H9 (cell line): Measurements from ENCODE around the gene COL4A4. TPM values are rescaled to one million over a fixed set of nuclear protein-coding genes. Genes with fewer than 3 reads are reported as not detected.

ENCODE experiments used
- DNase-seq: peaks from one replicate; pipeline ENCODE4 v3.0.0-alpha.2; 2017
- H2AFZ ChIP-seq: one replicate; pipeline ENCODE4 v1.6.1; 2013; ENCODE audit warnings: mild to moderate bottlenecking, low read length, control low read depth, moderate library complexity
- H2AK5ac ChIP-seq: 2 replicates; pipeline ENCODE4 v1.6.1; 2013; ENCODE audit warnings: low read length, control low read depth, mixed read lengths; ENCODE audit not compliant: insufficient read length
- H2BK120ac ChIP-seq: one replicate; pipeline ENCODE4 v1.6.1; 2013; ENCODE audit warnings: low read depth, mild to moderate bottlenecking, low read length, control low read depth, inconsistent platforms; ENCODE audit not compliant: poor library complexity, severe bottlenecking
- H2BK12ac ChIP-seq: 2 replicates; pipeline ENCODE4 v1.6.1; 2013; ENCODE audit warnings: low read length, control low read depth, mixed read lengths, low read depth; ENCODE audit not compliant: insufficient read length
- H2BK15ac ChIP-seq: 2 replicates; pipeline ENCODE4 v1.6.1; 2013; ENCODE audit warnings: low read depth, low read length, control low read depth
- H2BK20ac ChIP-seq: one replicate; pipeline ENCODE4 v1.6.1; 2013; ENCODE audit warnings: low read depth, mild to moderate bottlenecking, low read length, control low read depth, inconsistent platforms; ENCODE audit not compliant: poor library complexity, severe bottlenecking
- H2BK5ac ChIP-seq: 2 replicates; pipeline ENCODE4 v1.6.1; 2013; ENCODE audit warnings: low read length, control low read depth, mixed read lengths; ENCODE audit not compliant: insufficient read length
- H3K14ac ChIP-seq: 2 replicates; pipeline ENCODE4 v1.6.1; 2013; ENCODE audit warnings: low read length, control low read depth; ENCODE audit not compliant: insufficient read depth
- H3K18ac ChIP-seq: 2 replicates; pipeline ENCODE4 v1.6.1; 2013; ENCODE audit warnings: low read depth, mild to moderate bottlenecking, mixed read lengths, low read length, control low read depth; ENCODE audit not compliant: insufficient read length
- H3K23ac ChIP-seq: 2 replicates; pipeline ENCODE4 v1.6.1; 2013; ENCODE audit warnings: low read length, control low read depth, mixed read lengths, low read depth; ENCODE audit not compliant: insufficient read length
- H3K23me2 ChIP-seq: 2 replicates; pipeline ENCODE4 v1.6.1; 2013; ENCODE audit warnings: low read depth, mild to moderate bottlenecking, mixed read lengths, low read length, control low read depth; ENCODE audit not compliant: insufficient read length, poor library complexity, severe bottlenecking
- H3K27ac ChIP-seq: 2 replicates; pipeline ENCODE4 v1.5.1; 2013; ENCODE audit warnings: low read length, control low read depth, mixed read lengths, low read depth; ENCODE audit not compliant: insufficient read length
- H3K27me3 ChIP-seq: 2 replicates; pipeline ENCODE4 v1.6.1; 2013; ENCODE audit warnings: low read length, control low read depth, inconsistent platforms; ENCODE audit not compliant: insufficient read depth
- H3K4ac ChIP-seq: 2 replicates; pipeline ENCODE4 v1.6.1; 2013; ENCODE audit warnings: low read depth, mild to moderate bottlenecking, control low read depth, inconsistent platforms, low read length, moderate library complexity
- H3K4me1 ChIP-seq: 2 replicates; pipeline ENCODE4 v1.6.1; 2013; ENCODE audit warnings: low read length, control low read depth, inconsistent platforms; ENCODE audit not compliant: insufficient read depth
- H3K4me2 ChIP-seq: 2 replicates; pipeline ENCODE4 v1.6.1; 2013; ENCODE audit warnings: low read length, control low read depth, mixed read lengths; ENCODE audit not compliant: insufficient read length, insufficient read depth
- H3K56ac ChIP-seq: 2 replicates; pipeline ENCODE4 v1.6.1; 2013; ENCODE audit warnings: low read depth, mild to moderate bottlenecking, mixed read lengths, low read length, control low read depth; ENCODE audit not compliant: insufficient read length
- H3K79me1 ChIP-seq: 2 replicates; pipeline ENCODE4 v1.6.1; 2013; ENCODE audit warnings: low read depth, mild to moderate bottlenecking, moderate library complexity, low read length, control low read depth, inconsistent platforms; ENCODE audit not compliant: insufficient read depth, poor library complexity, severe bottlenecking
- H3K79me2 ChIP-seq: 2 replicates; pipeline ENCODE4 v1.6.1; 2013; ENCODE audit warnings: low read length, control low read depth, inconsistent platforms; ENCODE audit not compliant: insufficient read depth
- H3K9ac ChIP-seq: 2 replicates; pipeline ENCODE4 v1.6.1; 2013; ENCODE audit warnings: low read length, control low read depth, mixed read lengths; ENCODE audit not compliant: insufficient read length; ENCODE audit errors: extremely low read depth
- H3K9me3 ChIP-seq: one replicate; pipeline ENCODE4 v1.6.1; 2013; ENCODE audit warnings: low read depth, low read length, inconsistent platforms; ENCODE audit not compliant: control insufficient read depth
- H3T11ph ChIP-seq: one replicate; pipeline ENCODE4 v1.6.1; 2013; ENCODE audit warnings: mild to moderate bottlenecking, low read length, control low read depth, inconsistent platforms
- H4K20me1 ChIP-seq: one replicate; pipeline ENCODE4 v1.6.1; 2013; ENCODE audit not compliant: control insufficient read depth, insufficient read length, insufficient read depth
- H4K5ac ChIP-seq: 2 replicates; pipeline ENCODE4 v1.6.1; 2013; ENCODE audit warnings: low read depth, mild to moderate bottlenecking, mixed read lengths, low read length, control low read depth; ENCODE audit not compliant: insufficient read length
- H4K8ac ChIP-seq: replicated peaks from 2 replicates; pipeline ENCODE4 v1.6.1; 2013; ENCODE audit warnings: low read length, control low read depth, mixed read lengths, low read depth; ENCODE audit not compliant: insufficient read length
- H4K91ac ChIP-seq: 2 replicates; pipeline ENCODE4 v1.6.1; 2013; ENCODE audit warnings: low read depth, mild to moderate bottlenecking, moderate library complexity, mixed read lengths, low read length, control low read depth; ENCODE audit not compliant: insufficient read length
- H3K27ac Mint-ChIP-seq, 3 experiments: 2 replicates in 2 of 3; 3 replicates in 1 of 3; pipeline ENCODE4 v1.8.0; 2020 to 2021; ENCODE audit warnings: mixed read lengths in 3 of 3, mild to moderate bottlenecking in 1 of 3, moderate library complexity in 1 of 3
- H3K27me3 Mint-ChIP-seq: 2 replicates; pipeline ENCODE4 v1.8.0; 2021; ENCODE audit warnings: low read depth, mild to moderate bottlenecking, moderate library complexity, mixed read lengths
- H3K36me3 Mint-ChIP-seq, 3 experiments: 2 replicates in 2 of 3; 3 replicates in 1 of 3; pipeline ENCODE4 v1.8.0; 2020 to 2021; ENCODE audit warnings: low read depth in 3 of 3, mixed read lengths in 3 of 3; ENCODE audit not compliant: insufficient read depth in 1 of 3
- H3K4me1 Mint-ChIP-seq, 2 experiments: 2 replicates each; pipeline ENCODE4 v1.8.0; 2020; ENCODE audit warnings: mixed read lengths in 2 of 2
- H3K4me3 Mint-ChIP-seq, 2 experiments: 2 replicates in 1 of 2; 3 replicates in 1 of 2; pipeline ENCODE4 v1.8.0; 2020 to 2021; ENCODE audit warnings: mild to moderate bottlenecking in 2 of 2, mixed read lengths in 2 of 2, moderate library complexity in 1 of 2
- H3K9me3 Mint-ChIP-seq, 2 experiments: 2 replicates in 1 of 2; 3 replicates in 1 of 2; pipeline ENCODE4 v1.8.0; 2020; ENCODE audit warnings: mild to moderate bottlenecking in 2 of 2, mixed read lengths in 2 of 2, moderate library complexity in 1 of 2
- CTCF ChIP-seq: fragments of 200-600 bp; sonication (generic); conservative IDR thresholded peaks from 3 replicates; pipeline ENCODE4 v1.8.0; 2021; ENCODE audit warnings: antibody characterized with exemption, mild to moderate bottlenecking
- WGBS: extraction: QIAGEN DNeasy Blood & Tissue Kit; methylation state at CpG from one replicate; pipeline ENCODE4 v1.1.7; 2013; ENCODE audit warnings: missing lambda C conversion rate, low lambda C conversion rate, mixed read lengths; ENCODE audit not compliant: insufficient read length; ENCODE audit errors: extremely low coverage; 5-methylcytosine and 5-hydroxymethylcytosine counted together
- total RNA-seq: library from RNA; stranded (reverse); gene quantifications from 2 replicates; pipeline ENCODE4 v1.2.1, GENCODE V29; 2021

COL4A4 gene
- total RNA-seq, 1 experiment from 2014 or later = 0.92 TPM

- Mint-ChIP-seq H3K27me3 (no peaks in the 10 kb centered on the region; the same call in none of the 2 replicates), H3K36me3 (no peaks in the 10 kb centered on the region), H3K27ac (no peak overlapping the region), H3K4me1 (peaks cover 2 to 5% of the 10 kb centered on the region in 2 experiments; a peak in 1 of 4 replicates), H3K9me3 (no peaks in the 10 kb centered on the region), H3K4me3 (no peak overlapping the region)
- Histone ChIP-seq H3K4ac (no peak overlapping the region), H2BK120ac (no peak overlapping the region), H3K9me3 (no peaks in the 10 kb centered on the region), H2BK20ac (no peak overlapping the region), H4K5ac (no peak overlapping the region), H3K9ac (no peak overlapping the region), H3K23me2 (no peaks in the 10 kb centered on the region), H2AFZ (no peak overlapping the region), H2BK5ac (no peak overlapping the region), H3K18ac (no peak overlapping the region), H4K91ac (no peak overlapping the region), H2BK12ac (no peak overlapping the region), H3K4me2 (no peak overlapping the region), H3K23ac (no peak overlapping the region), H3K14ac (no peak overlapping the region), H2BK15ac (no peak overlapping the region), H3T11ph (no peak overlapping the region), H4K20me1 (no peaks in the 10 kb centered on the region), H4K8ac (no peak overlapping the region), H3K79me2 (no peaks in the 10 kb centered on the region), H3K79me1 (no peaks in the 10 kb centered on the region), H3K27ac (no peak overlapping the region), H2AK5ac (no peak overlapping the region), H3K27me3 (no peaks in the 10 kb centered on the region), H3K4me1 (no peaks in the 10 kb centered on the region), H3K56ac (no peak overlapping the region)
- TF ChIP-seq CTCF = peak; percentile 65
- no CpG with 5 or more reads among the region's 5 CpGs for WGBS
- peak; percentile 73 for DNase-seq
Observed at GRCh38 chr2:227125506-227125905, 38.5 kb downstream of the COL4A4 start.
